HG03103 (cell line): ENCODE data around the gene MEPCE.
"Not testable (repeated sequence)": the region's sequence is repeated elsewhere in the genome, so short reads cannot be mapped to it uniquely, and the experiment has no call there.

Experiments
- ATAC-seq: cut with Tn5 transposase; IDR thresholded peaks from one replicate; pipeline ENCODE4 v1.9.1; 2021; ENCODE audit warnings: low read depth; ENCODE audit not compliant: unreplicated experiment

The MEPCE gene

GRCh38 chr7:100429637-100430492 lies at the start of gene MEPCE:
Gene MEPCE (plus strand): TSS chr7:100429831. CDS start chr7:100430019, 188 bp downstream.
- ATAC-seq: peak; percentile 31

GRCh38 chr7:100380196-100380595 lies 49.4 kb upstream of the MEPCE start:
- no peak for ATAC-seq

- not testable (repeated sequence) for ATAC-seq
Observed at GRCh38 chr7:100381531-100382233, 47.9 kb upstream of the MEPCE start.

GRCh38 chr7:100382234-100382853 lies 47.3 kb upstream of the MEPCE start:
- ATAC-seq: not testable (repeated sequence)

GRCh38 chr7:100384628-100385294 lies 44.9 kb upstream of the MEPCE start:
- no peak for ATAC-seq

- ATAC-seq: no peak
Observed at GRCh38 chr7:100386940-100387339, 42.7 kb upstream of the MEPCE start.

- ATAC-seq: no peak
Observed at GRCh38 chr7:100387695-100388094, 41.9 kb upstream of the MEPCE start.

- no peak for ATAC-seq
Observed at GRCh38 chr7:100389437-100390088, 40.1 kb upstream of the MEPCE start.

- ATAC-seq: no peak
Observed at GRCh38 chr7:100390286-100391009, 39.2 kb upstream of the MEPCE start.

- no peak for ATAC-seq
Observed at GRCh38 chr7:100393233-100393905, 36.3 kb upstream of the MEPCE start.

- ATAC-seq: no peak
Observed at GRCh38 chr7:100394077-100394476, 35.6 kb upstream of the MEPCE start.

GRCh38 chr7:100396421-100396982 lies 33.1 kb upstream of the MEPCE start:
- peak; percentile 76 for ATAC-seq

GRCh38 chr7:100397315-100398081 lies 32.1 kb upstream of the MEPCE start:
- ATAC-seq: no peak

GRCh38 chr7:100398239-100398638 lies 31.4 kb upstream of the MEPCE start:
- no peak for ATAC-seq

- ATAC-seq: no peak
Observed at GRCh38 chr7:100400041-100400440, 29.6 kb upstream of the MEPCE start.

- ATAC-seq: no peak
Observed at GRCh38 chr7:100400656-100401055, 29.0 kb upstream of the MEPCE start.

GRCh38 chr7:100401811-100402210 lies 27.8 kb upstream of the MEPCE start:
- no peak for ATAC-seq

GRCh38 chr7:100402241-100402640 lies 27.4 kb upstream of the MEPCE start:
- no peak for ATAC-seq
